Progenitor cell of endocrine pancreas (in vitro differentiated cells): ENCODE data around the gene CHRNB1. TPM values are rescaled to one million over a fixed set of nuclear protein-coding genes. Genes with fewer than 3 reads are reported as not detected.
A peak's percentile ranks its signal among the peaks of the same experiment; 100 is the strongest.

Experiments
- DNase-seq: peaks from one replicate; pipeline ENCODE4 v3.0.0; 2021; ENCODE audit warnings: low spot score; ENCODE audit not compliant: unreplicated experiment
- H3K27ac Mint-ChIP-seq: 2 replicates; pipeline ENCODE4 v1.8.0; 2021; ENCODE audit warnings: mild to moderate bottlenecking, moderate library complexity, mixed read lengths
- H3K27me3 Mint-ChIP-seq: 2 replicates; pipeline ENCODE4 v1.8.0; 2021; ENCODE audit warnings: mixed read lengths
- H3K36me3 Mint-ChIP-seq: 2 replicates; pipeline ENCODE4 v1.8.0; 2022; ENCODE audit warnings: mixed read lengths; ENCODE audit not compliant: insufficient read depth
- H3K4me1 Mint-ChIP-seq: 2 replicates; pipeline ENCODE4 v1.8.0; 2021; ENCODE audit warnings: low read depth, mixed read lengths
- H3K4me3 Mint-ChIP-seq: 2 replicates; pipeline ENCODE4 v1.8.0; 2021; ENCODE audit warnings: low read depth, mild to moderate bottlenecking, moderate library complexity, mixed read lengths
- H3K9me3 Mint-ChIP-seq: 2 replicates; pipeline ENCODE4 v1.8.0; 2021; ENCODE audit warnings: low read depth, mixed read lengths
- CTCF ChIP-seq: fragments of 200-600 bp; sonication (generic); IDR thresholded peaks from one replicate; pipeline ENCODE4 v1.5.0; 2021; ENCODE audit warnings: antibody characterized with exemption, mild to moderate bottlenecking; ENCODE audit not compliant: unreplicated experiment
- total RNA-seq: library from RNA; stranded (reverse); gene quantifications from 2 replicates; pipeline ENCODE4 v1.2.1, GENCODE V29; 2021

CHRNB1 gene
- total RNA-seq, 1 donor from 2014 or later: 17.2 TPM

GRCh38 chr17:7442142-7442541, 2.7 kb upstream of the CHRNB1 start:
- no peaks in the 10 kb centered on the region for H3K9me3 Mint-ChIP-seq
- no peak for DNase-seq
- no peak overlapping the region for H3K4me3 Mint-ChIP-seq
- H3K27ac Mint-ChIP-seq: peak overlapping the region; percentile 40
- no peak for TF ChIP-seq CTCF
- no peaks in the 10 kb centered on the region for H3K36me3 Mint-ChIP-seq
- H3K4me1 Mint-ChIP-seq: peaks cover 29% of the 10 kb centered on the region
- peaks cover 54% of the 10 kb centered on the region for H3K27me3 Mint-ChIP-seq

- no peaks in the 10 kb centered on the region for H3K9me3 Mint-ChIP-seq
- H3K27me3 Mint-ChIP-seq: peaks cover 48% of the 10 kb centered on the region
- peaks cover 4% of the 10 kb centered on the region for H3K36me3 Mint-ChIP-seq
- H3K4me1 Mint-ChIP-seq: peaks cover 22% of the 10 kb centered on the region
- no peak overlapping the region for H3K4me3 Mint-ChIP-seq
- TF ChIP-seq CTCF: no peak
- no peak overlapping the region for H3K27ac Mint-ChIP-seq
- no peak for DNase-seq
Measured at GRCh38 chr17:7443499-7444485, 1.1 kb upstream of the CHRNB1 start.

- no peaks in the 10 kb centered on the region for H3K9me3 Mint-ChIP-seq
- no peak for DNase-seq
- H3K4me3 Mint-ChIP-seq: peak overlapping the region; percentile 84
- H3K36me3 Mint-ChIP-seq: peaks cover 5% of the 10 kb centered on the region
- H3K27me3 Mint-ChIP-seq: peaks cover 39% of the 10 kb centered on the region
- peaks cover 13% of the 10 kb centered on the region for H3K4me1 Mint-ChIP-seq
- TF ChIP-seq CTCF: no peak
- peak overlapping the region; percentile 94 for H3K27ac Mint-ChIP-seq
Measured at GRCh38 chr17:7445619-7445968, 733 bp downstream of the CHRNB1 start.

GRCh38 chr17:7448461-7448860, 3.6 kb downstream of the CHRNB1 start:
- peaks cover 5% of the 10 kb centered on the region for H3K36me3 Mint-ChIP-seq
- no peak for TF ChIP-seq CTCF
- no peak overlapping the region for H3K27ac Mint-ChIP-seq
- H3K27me3 Mint-ChIP-seq: peaks cover 19% of the 10 kb centered on the region
- H3K4me3 Mint-ChIP-seq: no peak overlapping the region
- no peaks in the 10 kb centered on the region for H3K9me3 Mint-ChIP-seq
- no peak for DNase-seq
- H3K4me1 Mint-ChIP-seq: peaks cover 10% of the 10 kb centered on the region

- TF ChIP-seq CTCF: no peak
- H3K36me3 Mint-ChIP-seq: no peaks in the 10 kb centered on the region
- no peak overlapping the region for H3K27ac Mint-ChIP-seq
- no peak overlapping the region for H3K4me3 Mint-ChIP-seq
- H3K9me3 Mint-ChIP-seq: no peaks in the 10 kb centered on the region
- H3K4me1 Mint-ChIP-seq: peaks cover 3% of the 10 kb centered on the region
- no peak for DNase-seq
- H3K27me3 Mint-ChIP-seq: no peaks in the 10 kb centered on the region
Measured at GRCh38 chr17:7459961-7460545, 15.2 kb downstream of the CHRNB1 start.
